Left hindlimb (tissue), 1 donor: ENCODE measurements around the gene VSIG2.

ENCODE experiments used
- DNase-seq: peaks from one replicate; pipeline ENCODE4 v3.0.0-alpha.2; 2018

VSIG2 gene

DNA sequence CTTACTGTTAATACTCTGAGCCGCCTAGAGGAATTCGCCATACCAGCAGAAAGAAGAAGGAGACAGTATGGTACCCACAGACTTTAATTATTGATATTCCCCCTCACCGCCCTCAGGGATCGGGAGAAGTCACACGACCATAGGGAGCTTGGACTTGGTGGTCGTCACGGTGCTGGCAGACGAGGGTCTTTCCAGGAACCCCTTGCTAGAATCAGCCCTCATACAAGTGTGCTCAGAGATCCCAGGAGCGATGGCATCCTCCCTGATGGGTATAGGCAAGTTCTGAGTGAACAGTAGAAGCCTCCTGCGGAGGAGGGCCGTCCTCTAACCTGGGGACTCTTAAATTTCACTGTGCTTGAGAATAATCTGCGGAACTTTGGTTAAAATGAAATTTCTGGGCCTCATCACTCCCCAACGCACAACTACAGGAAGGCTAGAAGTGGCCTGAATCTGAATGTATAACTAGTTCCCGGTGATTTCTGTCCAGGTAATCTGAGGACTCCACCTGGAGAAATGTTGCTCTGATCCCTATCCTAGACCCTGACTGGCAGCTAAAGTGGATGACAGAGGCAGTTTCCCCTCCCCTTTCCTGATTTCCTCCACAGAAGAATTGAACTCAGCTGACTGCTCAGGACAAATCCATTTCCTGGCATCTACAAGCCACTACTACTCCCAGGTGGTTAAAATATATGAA is 4.5 kb downstream of the VSIG2 start:
- DNase-seq, result no peak

DNA sequence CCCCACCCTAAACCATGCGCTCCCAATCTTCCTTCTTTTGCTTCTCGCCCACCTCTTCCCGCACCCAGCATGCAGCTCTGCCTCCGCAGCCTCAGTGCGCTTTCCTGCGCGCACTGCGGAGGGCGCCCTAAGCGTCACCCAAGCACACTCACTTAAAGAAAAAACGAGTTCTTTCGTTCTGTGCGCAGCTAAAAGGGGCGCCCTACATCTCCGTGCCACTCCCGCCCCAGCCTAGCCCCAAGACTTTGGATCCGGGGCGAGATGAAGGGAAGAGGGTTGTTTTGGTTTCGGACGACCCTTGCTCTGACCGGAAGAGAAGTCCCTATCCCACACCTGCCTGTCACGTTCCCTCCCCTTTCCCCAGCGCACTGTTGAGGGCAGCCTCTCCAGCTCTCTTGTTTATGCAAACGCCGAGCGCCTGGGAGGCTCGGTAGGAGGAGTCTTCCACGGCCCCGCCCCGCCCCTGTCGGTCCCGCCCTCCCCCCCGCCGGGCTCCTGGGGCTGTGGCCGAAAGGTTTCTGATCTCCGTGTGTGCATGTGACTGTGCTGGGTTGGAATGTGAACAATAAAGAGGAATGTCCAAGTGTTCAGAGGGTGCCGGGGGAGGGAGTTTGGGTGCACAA is 5.3 kb downstream of the VSIG2 start:
- no peak for DNase-seq

DNA sequence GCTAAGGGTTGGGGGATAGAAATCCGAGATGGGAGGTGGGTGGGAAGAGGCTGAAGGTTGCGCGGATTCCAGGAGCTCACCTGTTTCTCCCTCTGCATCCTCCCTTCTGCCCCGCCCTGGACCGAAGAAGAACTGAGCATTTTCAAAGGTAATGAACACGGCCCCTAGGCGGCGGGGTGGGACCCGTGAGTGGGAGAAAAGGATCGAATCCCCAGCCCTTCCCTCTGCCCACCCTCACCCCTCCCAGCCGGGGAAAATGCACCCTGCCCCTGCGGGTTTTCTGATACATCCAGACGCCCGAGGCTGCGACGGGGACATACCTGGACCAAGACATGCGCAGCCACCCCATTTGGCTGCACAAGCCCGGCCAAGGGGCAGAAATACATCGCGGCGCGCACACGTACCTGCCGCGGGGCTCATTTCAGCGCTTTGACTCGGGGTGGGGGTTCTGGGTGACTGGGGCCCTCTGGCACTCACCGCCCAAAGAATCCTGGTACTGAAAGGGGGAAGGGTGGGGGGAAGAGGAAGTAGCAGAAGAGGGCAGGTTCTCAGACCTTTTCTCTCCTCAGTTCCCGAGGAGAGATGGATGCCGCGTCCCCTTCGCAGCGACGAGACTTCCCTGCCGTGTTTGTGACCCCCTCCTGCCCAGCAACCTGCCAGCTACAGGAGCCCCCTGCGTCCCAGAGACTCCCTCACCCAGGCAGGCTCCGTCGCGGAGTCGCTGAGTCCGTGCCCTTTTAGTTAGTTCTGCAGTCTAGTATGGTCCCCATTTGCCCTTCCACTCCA is 6.0 kb downstream of the VSIG2 start:
- DNase-seq, result no peak

DNA sequence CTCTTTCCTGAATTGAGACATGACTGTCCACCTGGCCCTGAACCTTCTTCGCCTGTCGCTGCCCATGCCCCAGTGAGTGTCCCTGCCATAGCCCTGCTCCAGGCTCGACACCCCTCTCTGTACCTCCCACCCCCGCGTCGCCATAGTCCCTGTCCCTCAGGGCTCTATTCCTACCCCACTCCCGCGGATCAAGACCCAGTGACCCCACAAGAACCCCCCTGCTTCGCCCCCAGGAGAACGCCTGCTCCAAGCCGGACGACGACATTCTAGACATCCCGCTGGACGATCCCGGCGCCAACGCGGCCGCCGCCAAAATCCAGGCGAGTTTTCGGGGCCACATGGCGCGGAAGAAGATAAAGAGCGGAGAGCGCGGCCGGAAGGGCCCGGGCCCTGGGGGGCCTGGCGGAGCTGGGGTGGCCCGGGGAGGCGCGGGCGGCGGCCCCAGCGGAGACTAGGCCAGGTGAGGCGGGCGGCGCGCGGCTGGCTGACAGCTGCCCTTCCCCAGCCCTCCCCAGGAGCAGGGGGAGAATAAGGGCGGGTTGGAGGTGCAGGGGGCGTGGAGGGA is 6.7 kb downstream of the VSIG2 start:
- no peak for DNase-seq

DNA sequence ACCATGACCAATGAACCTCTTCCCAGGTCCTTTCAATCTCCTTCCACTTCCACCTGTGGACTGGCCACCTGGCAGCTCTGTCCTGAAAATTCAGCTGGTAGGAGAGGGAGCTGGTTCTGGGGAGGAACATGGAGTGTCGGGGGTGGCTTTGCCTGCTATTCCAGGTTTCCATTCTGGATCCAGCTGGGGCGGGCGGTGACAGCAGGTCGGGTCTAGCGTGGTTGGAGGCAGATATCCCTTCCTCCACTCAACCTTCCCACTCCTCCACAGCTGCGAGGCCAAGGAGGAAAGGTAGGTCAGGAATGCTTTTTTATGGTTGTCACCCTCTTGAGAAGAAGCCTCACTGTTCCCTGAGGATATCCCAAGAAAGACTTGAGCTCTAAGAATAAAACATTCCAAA is 9.0 kb downstream of the VSIG2 start:
- no peak for DNase-seq

DNA sequence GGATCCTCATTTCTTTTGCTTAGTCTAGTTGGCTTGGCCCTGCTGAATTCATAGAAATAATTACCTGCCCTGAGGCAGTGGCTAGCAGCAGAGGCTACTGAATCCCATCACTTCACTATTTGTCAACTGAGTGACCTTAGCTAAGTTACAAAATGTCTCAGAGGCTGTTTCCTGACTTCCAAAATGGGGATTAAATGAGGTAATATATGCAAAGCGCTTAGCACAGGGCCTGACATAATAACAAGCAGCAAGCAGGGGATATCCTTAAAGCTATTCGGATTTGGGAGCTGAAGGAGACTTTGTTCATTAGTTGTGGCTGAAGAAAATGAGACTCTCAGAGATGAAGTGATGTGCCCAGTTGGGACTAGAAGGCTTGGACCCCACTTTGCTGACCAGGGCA is 9.5 kb downstream of the VSIG2 start:
- DNase-seq, result no peak

DNA sequence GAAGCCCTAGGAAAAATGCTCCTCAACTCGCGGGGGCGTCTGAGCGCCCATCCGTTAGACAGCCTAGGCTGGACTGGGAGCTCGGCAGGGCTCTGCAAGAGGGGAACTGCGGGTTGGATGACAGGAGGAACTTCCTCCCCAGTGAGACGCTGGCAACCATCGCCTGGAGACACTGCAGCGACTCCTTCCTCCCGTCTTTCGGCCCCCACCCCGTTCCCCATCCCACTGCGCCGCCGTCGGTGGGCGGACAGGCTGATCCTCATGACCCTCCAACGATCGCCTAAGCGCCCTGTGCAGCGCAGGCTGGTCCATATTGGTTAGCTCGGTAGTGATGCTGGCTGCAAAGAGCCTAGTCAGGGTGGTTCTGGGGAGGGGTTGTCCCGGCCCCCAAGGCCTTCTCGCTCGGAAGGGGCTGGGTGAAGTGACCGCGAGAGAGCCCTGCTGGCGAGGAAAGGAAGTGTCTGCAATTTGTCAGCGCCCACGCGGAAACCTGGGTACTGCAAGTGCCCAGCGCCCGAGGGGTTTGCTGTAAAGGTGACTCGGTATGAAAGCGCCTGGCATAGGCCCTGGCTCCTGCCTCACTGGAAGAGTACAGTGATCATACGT is 11.7 kb downstream of the VSIG2 start:
- DNase-seq, result peak; percentile 43

DNA sequence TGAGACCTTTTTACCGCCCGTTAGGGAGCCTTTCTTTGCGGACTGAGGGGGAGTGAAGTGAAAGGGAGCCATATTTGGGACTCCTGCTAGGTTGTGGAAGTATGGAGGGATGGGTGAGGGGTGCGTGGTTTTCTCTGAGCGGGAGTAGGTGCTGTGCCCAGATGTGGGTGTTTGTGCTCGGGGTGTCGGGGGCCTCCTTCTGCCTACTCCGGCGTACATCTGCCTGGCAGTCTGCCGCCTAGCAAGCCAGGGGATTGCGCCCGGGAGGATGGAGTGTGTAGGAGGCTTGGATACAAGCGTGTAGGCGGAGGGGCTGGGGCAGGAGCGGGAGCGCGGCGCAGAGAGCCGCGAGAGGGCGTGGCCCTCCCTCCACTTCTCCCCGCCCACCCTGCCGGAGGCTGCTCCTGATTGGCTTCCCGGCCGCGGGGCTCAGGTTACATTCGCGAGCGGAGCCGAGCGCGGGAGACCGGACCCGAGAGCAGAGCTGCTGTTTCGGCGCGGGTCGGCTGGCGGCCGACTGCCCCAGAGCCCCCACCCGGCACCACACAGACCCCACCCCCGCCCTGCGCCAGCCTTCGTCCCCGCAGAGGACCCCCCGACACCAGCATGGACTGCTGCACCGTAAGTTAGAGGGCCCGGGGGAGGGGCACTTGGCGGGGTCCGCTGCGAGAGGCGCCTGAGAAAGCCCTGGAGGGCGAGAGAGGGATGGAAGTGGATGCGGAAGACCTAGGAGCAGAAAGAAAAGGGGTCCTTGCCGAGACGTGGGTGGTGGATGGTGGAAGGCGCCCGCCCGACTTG is 12.4 kb downstream of the VSIG2 start, which contains the start of gene NRGN:
Gene NRGN, plus strand, starts transcription at position 464 of the 798 bp plus-strand sequence. Its CDS starts 143 bp downstream, at position 607.
- peak; percentile 94 for DNase-seq

DNA sequence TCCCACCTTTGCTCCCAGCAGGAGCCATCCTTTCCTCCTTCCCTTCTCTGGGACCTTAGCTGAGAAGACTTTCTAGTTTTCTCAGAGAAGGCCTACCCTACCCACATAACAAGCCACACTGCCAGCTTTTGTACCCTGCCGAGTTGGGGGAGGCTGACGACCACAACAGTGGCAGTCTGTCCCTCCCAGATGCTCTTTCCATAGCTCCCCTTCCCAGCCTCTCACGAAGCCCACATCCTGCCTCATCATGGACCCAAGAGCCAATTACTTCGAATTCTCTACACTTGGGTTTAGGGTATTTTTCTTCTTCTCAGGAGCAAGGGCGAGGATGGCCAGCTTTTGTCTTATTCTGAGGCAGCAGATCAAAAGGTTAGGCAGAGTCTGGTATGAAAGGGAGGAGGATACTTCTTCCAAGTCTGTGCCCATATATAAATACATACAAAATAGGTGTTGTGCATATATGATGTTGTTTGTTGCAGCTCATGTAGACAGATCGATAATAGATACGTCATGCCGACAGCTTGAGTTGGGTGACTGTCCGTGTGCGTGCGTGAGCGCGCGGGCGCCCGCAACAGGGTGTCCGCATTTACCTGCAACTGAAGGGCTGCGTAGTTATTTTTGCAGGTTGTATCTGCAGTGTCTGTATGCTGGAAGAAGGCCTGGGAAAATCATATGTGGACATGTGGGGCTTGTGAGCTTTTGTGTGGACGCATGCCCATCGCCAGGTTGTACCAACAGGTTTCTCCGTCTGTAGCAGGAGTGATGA is 13.2 kb downstream of the VSIG2 start:
- no peak for DNase-seq

DNA sequence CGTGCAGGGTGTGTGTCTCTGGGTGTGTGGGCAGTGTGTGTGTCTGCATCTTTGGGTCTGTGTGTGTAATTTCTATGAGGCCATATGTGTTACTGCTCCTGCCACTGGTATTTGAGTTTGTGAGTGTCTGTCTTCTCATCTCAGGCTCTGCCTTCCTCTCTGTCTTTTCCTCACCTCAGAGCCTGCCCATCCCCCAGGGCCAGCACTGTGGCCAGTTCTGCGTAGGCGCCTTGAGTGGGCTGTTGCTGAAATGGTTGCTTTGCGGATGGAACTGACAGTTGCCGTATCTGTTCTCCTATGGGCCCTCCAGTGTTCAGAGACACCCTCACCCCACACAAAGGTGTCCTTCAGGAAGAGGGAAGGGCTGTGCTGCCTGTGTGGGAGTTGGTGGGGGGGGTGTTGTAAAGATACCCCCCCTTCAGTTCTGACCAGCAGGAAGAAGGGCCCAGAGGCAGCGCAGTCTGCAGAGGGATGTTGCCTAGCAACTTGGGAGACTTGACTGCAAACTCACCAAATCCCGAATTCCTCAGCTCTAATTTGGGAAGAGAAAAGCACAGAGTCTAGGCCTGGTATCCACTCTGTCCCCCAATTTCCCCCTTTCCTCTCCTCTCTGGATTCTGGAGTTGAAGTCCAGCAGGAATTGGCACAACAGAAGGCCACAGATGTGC is 14.3 kb downstream of the VSIG2 start:
- no peak for DNase-seq

DNA sequence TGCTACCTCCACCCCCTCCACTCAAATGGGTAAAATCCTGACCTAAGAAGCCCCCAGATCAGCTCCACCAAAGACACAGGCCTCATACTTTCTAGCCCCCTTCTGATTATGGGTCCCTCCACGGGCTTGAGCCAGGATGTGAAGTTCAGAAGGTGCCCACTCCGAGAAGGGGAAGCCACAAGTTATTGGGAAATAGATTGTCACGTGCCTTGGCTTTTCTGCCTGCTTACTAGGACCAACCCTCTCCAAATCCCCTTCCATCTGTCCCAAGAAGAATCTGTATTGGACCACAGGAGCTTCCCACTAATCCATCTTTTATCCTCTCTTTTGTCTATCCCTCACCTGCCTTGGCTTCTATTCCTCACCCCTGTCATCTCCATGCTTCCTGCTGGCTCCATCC is 15.3 kb downstream of the VSIG2 start:
- DNase-seq, result no peak

DNA sequence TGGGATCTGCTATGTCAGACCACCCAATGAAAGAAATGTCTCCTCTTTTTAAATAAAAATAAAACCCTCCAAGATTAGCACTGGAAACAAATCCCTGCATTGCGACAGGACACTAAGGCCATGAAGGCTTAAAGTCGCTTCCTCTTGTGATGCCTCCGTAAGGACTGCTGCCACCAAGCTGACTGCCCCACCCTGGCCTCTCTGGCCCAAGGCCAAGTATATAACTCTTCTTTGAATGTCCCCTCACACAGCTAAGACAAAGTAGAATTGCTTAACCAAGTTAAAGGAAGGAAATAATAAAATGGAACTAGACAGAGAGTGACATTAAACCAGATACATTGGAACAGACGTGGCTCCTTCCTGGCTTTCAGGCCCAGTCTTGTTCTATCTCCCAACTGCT is 19.8 kb downstream of the VSIG2 start:
- no peak for DNase-seq

DNA sequence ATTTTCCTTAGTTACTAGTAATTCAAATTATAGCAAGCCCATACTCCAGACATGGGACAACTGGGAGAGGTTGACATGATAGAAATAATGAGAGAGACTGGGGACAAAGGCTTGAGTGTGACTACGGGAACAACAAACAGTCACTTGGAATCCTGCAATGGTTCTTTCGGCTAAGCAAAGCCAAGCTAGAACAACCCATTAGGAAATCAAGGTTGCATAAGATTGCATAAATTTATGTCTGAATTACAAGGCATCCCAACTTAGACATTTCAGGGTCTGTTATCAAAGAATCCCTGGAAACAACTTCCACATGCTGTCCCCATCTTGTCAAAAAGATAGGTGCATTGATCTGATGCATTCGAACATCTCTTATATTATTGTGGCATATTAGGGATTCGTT is 22.5 kb downstream of the VSIG2 start:
- DNase-seq, result no peak

DNA sequence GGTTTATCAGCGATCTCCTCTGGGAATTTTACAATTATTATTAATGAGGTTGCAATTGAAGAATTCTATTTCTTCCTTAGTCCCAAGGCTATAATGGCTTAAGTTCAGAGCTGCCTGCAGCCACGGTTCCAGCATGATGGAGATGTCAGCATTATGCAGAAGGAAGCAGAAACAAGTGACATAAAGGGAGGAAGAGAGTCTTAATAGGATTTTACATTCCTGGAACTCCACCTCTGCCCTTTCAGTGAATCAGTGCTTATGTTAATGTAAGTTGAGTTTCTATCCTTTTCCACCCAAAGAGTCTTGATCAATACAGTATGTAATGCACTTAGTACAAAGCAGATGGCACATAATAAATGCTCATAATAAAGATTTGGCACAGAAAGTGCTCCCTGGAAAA is 23.9 kb downstream of the VSIG2 start:
- no peak for DNase-seq

DNA sequence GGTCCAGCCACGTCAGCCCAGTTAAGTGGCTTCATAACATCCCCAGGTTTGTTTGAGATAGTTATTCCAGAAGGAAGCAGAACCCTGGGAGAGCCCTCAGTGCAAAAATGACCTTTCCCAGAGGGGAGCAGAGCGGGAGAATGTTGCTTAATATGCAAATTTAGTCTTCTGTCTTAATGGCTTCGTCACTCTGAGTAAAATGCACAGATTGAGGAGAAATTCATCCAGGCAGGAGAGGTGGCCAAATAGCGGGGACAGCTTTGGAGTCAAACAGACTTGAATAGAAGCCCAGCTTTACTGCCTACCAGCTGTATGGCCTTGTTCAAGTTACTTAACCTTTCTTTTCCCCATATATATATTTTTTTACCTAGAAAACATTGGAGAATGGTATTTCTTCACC is 24.6 kb downstream of the VSIG2 start:
- DNase-seq, result no peak

DNA sequence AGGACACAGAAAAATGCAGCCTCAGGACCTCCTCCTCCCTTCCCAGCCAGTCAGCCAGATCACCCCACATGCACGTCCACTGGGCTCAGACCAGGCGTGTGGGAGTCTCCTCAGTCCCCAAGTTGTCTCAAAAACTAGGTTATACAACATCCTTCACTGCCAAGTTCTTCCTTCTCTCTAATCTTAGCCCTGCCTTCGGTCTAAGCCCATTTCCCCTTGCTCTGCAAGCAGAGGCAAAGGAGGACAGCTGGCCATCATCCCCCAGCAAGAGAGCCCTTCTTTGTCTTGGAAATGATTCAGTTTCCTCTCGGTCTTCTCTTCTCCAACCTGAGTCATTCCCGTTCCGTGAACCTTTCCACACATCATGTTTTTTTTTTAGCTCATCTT is 26.3 kb downstream of the VSIG2 start:
- DNase-seq, result no peak

DNA sequence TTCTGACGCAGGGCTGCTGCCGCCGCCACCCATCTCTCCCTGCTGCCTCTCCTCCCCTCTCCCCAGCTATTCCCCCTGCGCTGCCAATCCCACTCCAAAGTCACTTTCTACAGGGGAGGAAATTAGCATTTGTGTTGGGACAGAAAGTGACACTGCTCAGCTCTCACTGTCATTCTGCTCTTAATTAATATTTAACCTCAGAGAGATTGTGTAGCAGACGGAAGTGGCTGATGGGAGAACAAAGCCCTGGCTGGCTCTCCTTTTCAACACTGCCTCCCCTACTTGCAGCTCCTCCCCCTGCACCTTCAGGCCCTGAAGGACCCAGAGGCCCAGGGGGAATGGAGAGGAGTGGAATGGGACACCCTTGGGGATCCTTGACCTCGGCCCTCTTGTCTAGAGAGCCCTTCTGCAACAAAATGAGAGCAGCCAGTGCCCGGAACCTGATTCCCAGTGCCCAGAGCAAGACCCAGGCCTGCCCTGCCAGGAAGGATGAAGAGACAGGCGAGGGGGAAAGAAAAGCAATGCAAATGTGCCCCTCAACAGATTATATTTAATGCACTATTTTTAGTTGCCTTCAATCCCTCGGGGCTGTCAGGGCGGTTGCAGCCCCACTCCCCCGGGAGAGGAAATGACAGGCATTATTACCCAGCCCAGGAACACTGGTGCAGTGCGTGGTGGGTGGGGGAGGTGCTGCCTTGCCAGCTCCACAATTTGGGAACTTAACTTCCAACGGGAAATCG is 26.9 kb downstream of the VSIG2 start:
- DNase-seq, result no peak

DNA sequence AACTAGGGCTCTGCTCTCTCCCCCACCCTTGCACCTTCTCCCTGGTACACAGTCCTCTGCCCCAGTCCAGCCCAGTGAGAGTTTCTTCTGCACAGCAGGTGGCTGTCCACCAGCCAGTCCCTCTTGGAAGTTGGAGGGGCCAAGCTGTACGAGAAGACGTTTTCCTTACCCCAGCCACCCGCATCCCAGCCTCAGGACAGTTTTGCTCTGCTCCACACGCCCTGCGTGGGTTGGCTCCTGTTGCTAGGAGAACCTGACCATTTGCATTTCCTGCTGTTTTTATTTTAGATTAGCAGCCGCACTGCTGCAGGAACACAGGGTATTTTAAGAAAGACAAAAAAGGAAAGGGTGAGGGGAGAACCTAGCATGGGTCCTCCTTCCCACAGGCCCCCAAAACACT is 29.9 kb downstream of the VSIG2 start:
- DNase-seq, result no peak

DNA sequence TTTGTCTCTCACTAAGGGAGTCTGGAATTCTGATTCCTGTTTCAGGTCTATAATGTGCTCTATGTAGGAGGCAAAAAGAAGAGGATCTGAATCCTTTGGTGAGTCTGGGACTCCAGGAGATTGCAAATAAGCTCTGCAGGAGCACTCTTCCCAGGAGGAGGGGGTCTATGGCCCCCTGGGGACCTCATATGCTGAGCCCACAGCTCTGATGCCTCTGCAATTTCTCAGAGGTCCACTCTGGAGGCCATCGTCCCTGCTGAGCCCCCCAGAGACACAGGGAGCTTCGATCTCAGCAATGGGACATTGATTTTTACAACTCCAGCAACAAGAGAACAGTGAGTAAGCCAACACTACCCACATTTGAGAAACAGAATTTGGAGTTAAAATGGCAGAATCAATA is 32.5 kb downstream of the VSIG2 start:
- no peak for DNase-seq

DNA sequence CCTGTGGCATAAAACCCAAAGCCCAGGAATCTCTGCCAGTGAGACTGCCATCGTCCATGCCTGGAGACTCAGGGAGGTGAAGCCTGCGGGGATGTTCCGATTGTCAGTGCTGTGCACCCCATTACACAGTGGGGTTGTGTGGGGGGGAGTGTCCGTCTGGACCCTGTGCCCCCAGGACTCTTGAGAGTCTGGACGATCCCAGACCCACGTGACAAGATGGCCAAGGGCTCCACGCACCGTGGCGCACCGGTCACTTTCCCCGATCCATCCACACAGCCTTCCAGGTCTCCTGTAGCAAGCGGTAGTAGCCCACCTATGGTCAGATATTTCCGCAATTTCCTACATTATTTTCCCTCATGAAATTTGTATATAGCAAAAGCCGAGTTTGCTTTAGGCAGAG is 33.3 kb downstream of the VSIG2 start:
- no peak for DNase-seq
